PFSK-1 (cell line): ENCODE data around the gene EFCAB6.

Experiments used
- FOXP2 ChIP-seq: optimal IDR thresholded peaks from 2 replicates; pipeline ENCODE3; 2011; ENCODE audit warnings: borderline replicate concordance, control low read depth, inconsistent platforms; ENCODE audit not compliant: insufficient read depth; ENCODE audit errors: extremely low read length, extremely low read depth
- POLR2AphosphoS5 ChIP-seq: IDR thresholded peaks from 2 replicates; pipeline ENCODE4 v1.6.1; 2012; ENCODE audit warnings: low read depth, mild to moderate bottlenecking, control low read depth, low read length, moderate library complexity
- REST ChIP-seq, 2 experiments: IDR thresholded peaks; 2 replicates each; pipeline versions ENCODE4 v1.6.1 to v1.8.0; 2011 to 2012; ENCODE audit warnings: low read depth in 2 of 2, low read length in 2 of 2, control low read depth in 1 of 2, inconsistent platforms in 1 of 2, mild to moderate bottlenecking in 1 of 2, moderate library complexity in 1 of 2; ENCODE audit not compliant: insufficient read depth in 1 of 2
- SIN3A ChIP-seq: IDR thresholded peaks from 2 replicates; pipeline ENCODE4 v1.6.1; 2012; ENCODE audit warnings: mild to moderate bottlenecking, low read length, moderate library complexity, borderline replicate concordance; ENCODE audit not compliant: insufficient read depth
- TAF1 ChIP-seq: IDR thresholded peaks from 2 replicates; pipeline ENCODE4 v1.6.1; 2012; ENCODE audit warnings: low read length, control low read depth, borderline replicate concordance; ENCODE audit not compliant: insufficient read depth

The EFCAB6 gene

GRCh38 chr22:43859621-43860020 lies 47.5 kb upstream of the EFCAB6 start:
- TF ChIP-seq REST (IDR thresholded peaks at IDR 0.05; ENCODE audit: insufficient read depth in 1 of 2, low read depth in 2 of 2, low read length in 2 of 2) (no peak), POLR2AphosphoS5 (no peak), TAF1 (no peak), FOXP2 (no peak), SIN3A (no peak)

GRCh38 chr22:43859176-43859575 lies 47.1 kb upstream of the EFCAB6 start:
- no peak for TF ChIP-seq TAF1
- TF ChIP-seq REST (IDR thresholded peaks at IDR 0.05; ENCODE audit: insufficient read depth in 1 of 2, low read depth in 2 of 2, low read length in 2 of 2), result no peak
- no peak for TF ChIP-seq POLR2AphosphoS5
- TF ChIP-seq FOXP2, result no peak
- no peak for TF ChIP-seq SIN3A

GRCh38 chr22:43858156-43858895 lies 46.2 kb upstream of the EFCAB6 start:
- TF ChIP-seq SIN3A (no peak), REST (IDR thresholded peaks at IDR 0.05; ENCODE audit: insufficient read depth in 1 of 2, low read depth in 2 of 2, low read length in 2 of 2) (no peak), FOXP2 (no peak), TAF1 (no peak), POLR2AphosphoS5 (no peak)

- TF ChIP-seq FOXP2, result no peak
- no peak for TF ChIP-seq SIN3A
- TF ChIP-seq TAF1, result no peak
These were observed 45.3 kb upstream of the EFCAB6 start for GRCh38 chr22:43857367-43857766.

GRCh38 chr22:43855431-43855830 lies 43.3 kb upstream of the EFCAB6 start:
- TF ChIP-seq FOXP2 (no peak), TAF1 (no peak), SIN3A (no peak), REST (IDR thresholded peaks at IDR 0.05; ENCODE audit: insufficient read depth in 1 of 2, low read depth in 2 of 2, low read length in 2 of 2) (no peak), POLR2AphosphoS5 (no peak)
